Lung (tissue), 12 donors: Measurements from ENCODE around the gene ZNF330. TPM values are rescaled to one million over a fixed set of nuclear protein-coding genes. Genes with fewer than 3 reads are reported as not detected.

Source experiments
- ATAC-seq: fragments of 200-7000 bp; cut with Tn5 transposase; one replicate; pipeline ENCODE4 v1.9.1; 2020; ENCODE audit warnings: moderate number of reproducible peaks; ENCODE audit not compliant: insufficient read depth, low FRiP score
- DNase-seq, 3 donors: peaks; one replicate each; pipeline ENCODE4 v3.0.0-alpha.2; 2013 to 2017
- H3K27ac ChIP-seq, 2 donors: one replicate each; pipeline ENCODE4 v1.5.1; 2013; ENCODE audit warnings: mild to moderate bottlenecking in 2 of 2, moderate library complexity in 2 of 2, control low read depth in 1 of 2, inconsistent platforms in 1 of 2, low read depth in 1 of 2, low read length in 1 of 2
- H3K27me3 ChIP-seq, 3 donors: one replicate each; pipeline ENCODE4 v1.5.1; 2013; ENCODE audit warnings: low read length in 2 of 3; ENCODE audit not compliant: control insufficient read depth in 3 of 3, insufficient read depth in 3 of 3
- H3K36me3 ChIP-seq, 4 donors: one replicate each; pipeline ENCODE4 v1.5.1; 2013; ENCODE audit warnings: low read length in 4 of 4, mild to moderate bottlenecking in 1 of 4, moderate library complexity in 1 of 4; ENCODE audit not compliant: control insufficient read depth in 4 of 4, insufficient read depth in 4 of 4
- H3K4me1 ChIP-seq, 5 donors: one replicate each; pipeline ENCODE4 v1.5.1; 2013; ENCODE audit warnings: low read length in 5 of 5, mild to moderate bottlenecking in 2 of 5, moderate library complexity in 1 of 5; ENCODE audit not compliant: control insufficient read depth in 5 of 5, insufficient read depth in 5 of 5
- H3K4me3 ChIP-seq: one replicate; pipeline ENCODE4 v1.5.1; 2013; ENCODE audit warnings: mild to moderate bottlenecking, control low read depth, moderate library complexity
- H3K9ac ChIP-seq, 2 donors: one replicate each; pipeline ENCODE4 v1.5.1; 2013; ENCODE audit warnings: low read length in 2 of 2, control low read depth in 1 of 2; ENCODE audit not compliant: insufficient read depth in 1 of 2
- H3K9me3 ChIP-seq, 4 donors: one replicate each; pipeline ENCODE4 v1.5.1; 2013; ENCODE audit warnings: low read length in 3 of 4, mild to moderate bottlenecking in 1 of 4, moderate library complexity in 1 of 4; ENCODE audit not compliant: control insufficient read depth in 4 of 4, insufficient read depth in 3 of 4
- CTCF ChIP-seq: IDR thresholded peaks from 2 replicates; pipeline ENCODE4 v1.5.1; 2012; ENCODE audit warnings: mild to moderate bottlenecking; ENCODE audit errors: control extremely low read depth, extremely low read depth
- whole genome bisulfite sequencing, 2 donors: extraction: QIAGEN DNeasy Blood & Tissue Kit; methylation state at CpG; one replicate each; pipeline ENCODE4 v1.1.7; 2013; 5-methylcytosine and 5-hydroxymethylcytosine counted together
- polyA plus RNA-seq, 2 donors: library from polyadenylated mRNA; stranded (reverse); fragments of 200-250 nt; gene quantifications; one replicate each; pipeline ENCODE4 v1.2.1, GENCODE V29; 2013
- total RNA-seq, 2 donors: library from RNA; depleted of rRNA in 1 of 2; stranded (reverse); fragments of >200 nt in 1 of 2; gene quantifications; one replicate each; pipeline ENCODE4 v1.2.1, GENCODE V29; 2014 to 2021
- donor health status: control.
- donor health status: control.
- donor health status: Bipolar disorder and iron deficiency.
- donor health status: healthy.
- donor health status: DM: yes; HTN: yes; CAD: no.

The ZNF330 gene
- total and polyA plus RNA-seq, 4 donors: 23.7 to 55.8 (median 37.3) TPM

DNA sequence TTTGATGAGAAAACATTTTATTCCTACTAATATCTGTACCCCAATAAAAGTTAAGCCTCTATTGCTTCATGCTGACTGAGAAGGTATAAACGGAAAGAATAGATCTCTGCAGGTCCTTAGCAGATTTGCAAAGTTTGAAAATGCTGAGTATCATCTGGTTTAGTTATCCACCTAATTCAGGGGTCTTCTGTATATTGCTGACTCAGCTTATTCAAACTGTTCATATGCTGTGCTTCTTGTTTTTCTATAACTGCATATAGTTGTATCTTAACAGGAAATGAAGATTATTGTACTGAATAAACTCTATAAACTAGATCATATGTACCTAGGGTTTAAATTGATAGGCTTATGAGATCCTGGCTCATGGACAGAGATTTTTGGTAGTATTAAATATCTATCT lies 23.7 kb downstream of the ZNF330 start:
- Histone ChIP-seq H3K4me3 (no peak overlapping the region), H3K9ac (no peak overlapping the region), H3K4me1 (peaks cover 0 to 5% (median 1%) of the 10 kb centered on the region in 5 donors), H3K36me3 (no peaks in the 10 kb centered on the region), H3K27me3 (no peaks in the 10 kb centered on the region), H3K9me3 (no peaks in the 10 kb centered on the region), H3K27ac (no peak overlapping the region)
- 92 to 93% methylated on average over 1 of the region's 1 CpG for WGBS, 2 donors
- no peak for ATAC-seq
- no peak for DNase-seq
- no peak for TF ChIP-seq CTCF

DNA sequence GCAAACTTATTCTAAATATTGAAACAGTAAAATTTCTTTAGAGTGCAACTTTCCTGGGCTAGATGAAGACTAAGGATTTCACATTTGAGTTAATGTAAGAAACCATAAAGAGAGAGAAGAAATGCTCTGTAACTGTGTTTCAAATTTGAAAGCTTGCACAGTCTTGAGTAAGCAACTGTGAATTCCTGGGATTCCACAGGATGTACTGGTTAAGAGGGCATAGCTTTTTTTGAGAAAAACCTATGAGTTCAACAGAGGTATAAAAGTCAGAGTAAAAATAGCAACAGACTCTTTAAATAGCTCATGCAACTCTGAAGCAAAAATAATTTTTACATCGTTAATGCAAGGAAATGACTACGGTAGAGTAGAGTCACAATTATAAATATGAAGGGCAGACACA lies 25.5 kb downstream of the ZNF330 start:
- ATAC-seq: no peak
- no peaks in the 10 kb centered on the region for H3K36me3 ChIP-seq
- no peak overlapping the region for H3K27ac ChIP-seq
- no peaks in the 10 kb centered on the region for H3K27me3 ChIP-seq
- WGBS, 2 donors: 19 to 36% methylated on average over 2 of the region's 2 CpGs
- peaks cover 0 to 5% (median 1%) of the 10 kb centered on the region in 5 donors for H3K4me1 ChIP-seq
- no peak overlapping the region for H3K9ac ChIP-seq
- H3K4me3 ChIP-seq: no peak overlapping the region
- DNase-seq: peak in 2 of 3 donors; percentile 13 to 28
- no peaks in the 10 kb centered on the region for H3K9me3 ChIP-seq
- TF ChIP-seq CTCF: no peak

GRCh38 chr4:141246683-141247429 lies 26.2 kb downstream of the ZNF330 start:
- peaks cover 0 to 5% (median 1%) of the 10 kb centered on the region in 5 donors for H3K4me1 ChIP-seq
- H3K9me3 ChIP-seq: no peaks in the 10 kb centered on the region
- no peaks in the 10 kb centered on the region for H3K27me3 ChIP-seq
- ATAC-seq (no peak), DNase-seq (no peak)
- no peak for TF ChIP-seq CTCF
- WGBS, 2 donors: 48 to 70% methylated on average over 2 of the region's 2 CpGs
- no peaks in the 10 kb centered on the region for H3K36me3 ChIP-seq
- no peak overlapping the region for H3K9ac ChIP-seq
- H3K27ac ChIP-seq: no peak overlapping the region
- no peak overlapping the region for H3K4me3 ChIP-seq

- H3K9me3 ChIP-seq: no peaks in the 10 kb centered on the region
- TF ChIP-seq CTCF: no peak
- H3K9ac ChIP-seq: no peak overlapping the region
- 64 to 73% methylated on average over 2 of the region's 2 CpGs for WGBS, 2 donors
- H3K27me3 ChIP-seq: no peaks in the 10 kb centered on the region
- H3K36me3 ChIP-seq: no peaks in the 10 kb centered on the region
- ATAC-seq (no peak), DNase-seq (no peak)
- peaks cover 0 to 5% (median 1%) of the 10 kb centered on the region in 5 donors for H3K4me1 ChIP-seq
- no peak overlapping the region for H3K27ac ChIP-seq
- H3K4me3 ChIP-seq: no peak overlapping the region
Observed at GRCh38 chr4:141247430-141247780, 26.7 kb downstream of the ZNF330 start.
